GM23338 (cell line): ENCODE measurements around the gene HOXA2. TPM values are rescaled to one million over a fixed set of nuclear protein-coding genes. Genes with fewer than 3 reads are reported as not detected.

Experiments
- ATAC-seq: fragments of 200-7000 bp; cut with Tn5 transposase; 3 replicates; pipeline ENCODE4 v1.9.1; 2020
- DNase-seq: peaks from one replicate; pipeline ENCODE4 v3.0.0-alpha.2; 2015; ENCODE audit warnings: low spot score
- H2AFZ ChIP-seq: fragments of 200-600 bp; sonication (generic); 2 replicates; pipeline ENCODE4 v1.8.0; 2016; ENCODE audit warnings: antibody characterized with exemption, mild to moderate bottlenecking, moderate library complexity
- H3F3A ChIP-seq: fragments of 200-600 bp; sonication (generic); replicated peaks from 2 replicates; pipeline ENCODE4 v1.8.0; 2017; ENCODE audit warnings: antibody characterized with exemption, mixed run types, low read depth
- H3K27ac ChIP-seq: fragments of 200-600 bp; sonication (generic); 2 replicates; pipeline ENCODE4 v1.6.1; 2016; ENCODE audit warnings: low read depth
- H3K27me3 ChIP-seq: fragments of 200-600 bp; sonication (generic); 2 replicates; pipeline ENCODE4 v1.8.0; 2016; ENCODE audit warnings: mild to moderate bottlenecking, mixed run types, moderate library complexity; ENCODE audit not compliant: insufficient read depth
- H3K36me3 ChIP-seq: fragments of 200-600 bp; sonication (generic); 2 replicates; pipeline ENCODE4 v1.8.0; 2016; ENCODE audit warnings: mild to moderate bottlenecking; ENCODE audit not compliant: insufficient read depth
- H3K4me1 ChIP-seq: fragments of 200-600 bp; sonication (generic); 2 replicates; pipeline ENCODE4 v1.8.0; 2016; ENCODE audit warnings: mild to moderate bottlenecking, moderate library complexity; ENCODE audit not compliant: insufficient read depth
- H3K4me2 ChIP-seq: fragments of 200-600 bp; sonication (generic); 2 replicates; pipeline ENCODE4 v1.7.1; 2017; ENCODE audit warnings: mixed run types
- H3K4me3 ChIP-seq: fragments of 200-600 bp; sonication (generic); 2 replicates; pipeline ENCODE4 v1.6.1; 2016; ENCODE audit warnings: mixed run types
- H3K79me2 ChIP-seq: fragments of 200-600 bp; sonication (generic); replicated peaks from 2 replicates; pipeline ENCODE4 v1.8.0; 2017; ENCODE audit warnings: mild to moderate bottlenecking; ENCODE audit not compliant: insufficient read depth
- H3K9me2 ChIP-seq: fragments of 200-600 bp; sonication (generic); 2 replicates; pipeline ENCODE4 v1.8.0; 2017; ENCODE audit not compliant: insufficient read depth
- H4K20me1 ChIP-seq: fragments of 200-600 bp; sonication (generic); replicated peaks from 2 replicates; pipeline ENCODE4 v1.8.0; 2017; ENCODE audit warnings: mild to moderate bottlenecking; ENCODE audit not compliant: insufficient read depth
- H3K27ac Mint-ChIP-seq: 2 replicates; pipeline ENCODE4 v1.8.0; 2020; ENCODE audit warnings: inconsistent platforms, mild to moderate bottlenecking, moderate library complexity, mixed read lengths
- H3K27me3 Mint-ChIP-seq: 3 replicates; pipeline ENCODE4 v1.8.0; 2022; ENCODE audit warnings: low read depth, mild to moderate bottlenecking, moderate library complexity, mixed read lengths, inconsistent platforms; ENCODE audit not compliant: insufficient read depth, poor library complexity
- H3K36me3 Mint-ChIP-seq: 3 replicates; pipeline ENCODE4 v1.8.0; 2021; ENCODE audit warnings: low read depth, mild to moderate bottlenecking, inconsistent platforms, moderate library complexity, mixed read lengths
- H3K4me1 Mint-ChIP-seq: 3 replicates; pipeline ENCODE4 v1.8.0; 2020; ENCODE audit warnings: mild to moderate bottlenecking, inconsistent platforms, mixed read lengths
- H3K4me3 Mint-ChIP-seq: 3 replicates; pipeline ENCODE4 v1.8.0; 2021; ENCODE audit warnings: moderate library complexity, mild to moderate bottlenecking, inconsistent platforms, mixed read lengths
- H3K9me3 Mint-ChIP-seq: 3 replicates; pipeline ENCODE4 v1.8.0; 2020; ENCODE audit warnings: moderate library complexity, mild to moderate bottlenecking, inconsistent platforms, mixed read lengths
- CREB1 ChIP-seq: fragments of 250-450 bp; sonication (Bioruptor Pico); IDR thresholded peaks from 2 replicates; pipeline ENCODE4 v1.5.0; 2020; ENCODE audit warnings: low read depth, mild to moderate bottlenecking, moderate library complexity
- ETS1 ChIP-seq: IDR thresholded peaks from 2 replicates; pipeline ENCODE4 v1.6.1; 2016; ENCODE audit warnings: antibody characterized with exemption
- EZH2 ChIP-seq: fragments of 200-600 bp; sonication (generic); IDR thresholded peaks from one replicate; pipeline ENCODE4 v1.8.0; 2017; ENCODE audit warnings: antibody characterized with exemption, mild to moderate bottlenecking, low read depth; ENCODE audit not compliant: unreplicated experiment
- EZH2phosphoT487 ChIP-seq: fragments of 200-600 bp; sonication (generic); IDR thresholded peaks from one replicate; pipeline ENCODE4 v1.8.1; 2018; ENCODE audit warnings: antibody characterized with exemption; ENCODE audit not compliant: unreplicated experiment
- NANOG ChIP-seq: IDR thresholded peaks from 2 replicates; pipeline ENCODE4 v1.6.1; 2016; ENCODE audit warnings: antibody characterized with exemption, borderline replicate concordance
- POLR2AphosphoS5 ChIP-seq: IDR thresholded peaks from 2 replicates; pipeline ENCODE4 v1.6.1; 2016; ENCODE audit warnings: antibody characterized with exemption, low read depth
- REST ChIP-seq: IDR thresholded peaks from one replicate; pipeline ENCODE4 v1.6.1; 2018; ENCODE audit warnings: antibody characterized with exemption; ENCODE audit not compliant: unreplicated experiment
- STAT1 ChIP-seq: IDR thresholded peaks from one replicate; pipeline ENCODE4 v1.6.1; 2016; ENCODE audit warnings: antibody characterized with exemption; ENCODE audit not compliant: unreplicated experiment
- ZNF331 ChIP-seq: fragments of 250-450 bp; sonication (Bioruptor Pico); IDR thresholded peaks from 2 replicates; pipeline ENCODE4 v1.5.0; 2020; ENCODE audit warnings: low read depth, mild to moderate bottlenecking, moderate library complexity
- ZNF462 ChIP-seq: fragments of 250-450 bp; sonication (Bioruptor Pico); IDR thresholded peaks from 2 replicates; pipeline ENCODE4 v1.5.0; 2020; ENCODE audit warnings: mild to moderate bottlenecking, moderate library complexity
- polyA plus RNA-seq: library from polyadenylated mRNA; unstranded; fragments of >200 nt; fragmentation: Nextera tagmentation; extraction: Ambion mirVana; gene quantifications from 2 replicates; pipeline ENCODE4 v1.2.1, GENCODE V29; 2016
- total RNA-seq: library from RNA; depleted of rRNA; stranded (reverse); fragments of >200 nt; shearing (Covaris generic); gene quantifications from 2 replicates; pipeline ENCODE4 v1.2.3, GENCODE V29; 2014

The HOXA2 gene
- total and polyA plus RNA-seq, 2 experiments from 2014 or later = not detected

GRCh38 chr7:27132978-27133377 is 30.5 kb upstream of the HOXA2 start (continued):
- no peak for TF ChIP-seq ZNF462 (CRISPR knock-in tag)
- no peak for TF ChIP-seq POLR2AphosphoS5

GRCh38 chr7:27132214-27132613 is 29.7 kb upstream of the HOXA2 start:
- no peaks in the 10 kb centered on the region for H3K9me2 ChIP-seq
- H3K4me3 ChIP-seq = no peak overlapping the region
- H4K20me1 ChIP-seq = peaks cover 57% of the 10 kb centered on the region
- H2AFZ ChIP-seq = no peak overlapping the region
- H3K9me3 Mint-ChIP-seq = no peaks in the 10 kb centered on the region; the same call in 2 of the 3 replicates
- no peak overlapping the region for H3K4me2 ChIP-seq
- peaks cover 46% of the 10 kb centered on the region for H3F3A ChIP-seq
- DNase-seq (no peak), ATAC-seq (no peak)
- TF ChIP-seq STAT1 (no peak), POLR2AphosphoS5 (no peak), CREB1 (CRISPR knock-in tag) (no peak), REST (no peak), EZH2 (no peak), ETS1 (no peak), NANOG (no peak), ZNF331 (CRISPR knock-in tag) (no peak), EZH2phosphoT487 (no peak)
- peaks cover 100% of the 10 kb centered on the region for H3K27me3 ChIP-seq
- peaks cover 7% of the 10 kb centered on the region; the same call in 1 of the 2 replicates for H3K4me1 ChIP-seq
- H3K27ac Mint-ChIP-seq = no peak overlapping the region
- no peaks in the 10 kb centered on the region; the same call in 2 of the 3 replicates for H3K4me1 Mint-ChIP-seq
- no peaks in the 10 kb centered on the region for H3K36me3 Mint-ChIP-seq
- no peaks in the 10 kb centered on the region for H3K79me2 ChIP-seq
- H3K27me3 Mint-ChIP-seq = peaks cover 96% of the 10 kb centered on the region
- no peak overlapping the region for H3K4me3 Mint-ChIP-seq
- no peak overlapping the region for H3K27ac ChIP-seq
- no peaks in the 10 kb centered on the region for H3K36me3 ChIP-seq
